Breast epithelium (tissue), 4 donors: ENCODE data around the gene VPS13A. TPM values are rescaled to one million over a fixed set of nuclear protein-coding genes. Genes with fewer than 3 reads are reported as not detected.

Experiments used
- DNase-seq, 2 donors: peaks; one replicate each; pipeline ENCODE4 v3.0.0-alpha.2; 2019; ENCODE audit warnings: low spot score in 2 of 2
- H3K27ac ChIP-seq, 2 donors: fragments of 200-600 bp; sonication (generic) in 1 of 2; one replicate each; pipeline ENCODE4 v1.5.1; 2016 to 2019; ENCODE audit warnings: mild to moderate bottlenecking in 1 of 2
- H3K27me3 ChIP-seq, 2 donors: fragments of 200-600 bp; sonication (generic) in 1 of 2; one replicate each; pipeline versions ENCODE4 v1.5.1 to v1.6.0; 2017 to 2019; ENCODE audit warnings: control low read depth in 1 of 2, mild to moderate bottlenecking in 1 of 2
- H3K36me3 ChIP-seq: fragments of 200-600 bp; one replicate; pipeline ENCODE4 v1.5.1; 2019
- H3K4me1 ChIP-seq, 2 donors: fragments of 200-600 bp; sonication (generic); one replicate each; pipeline ENCODE4 v1.5.1; 2016 to 2019; ENCODE audit warnings: control low read depth in 1 of 2
- H3K4me3 ChIP-seq, 3 donors: fragments of 200-600 bp; sonication (generic); 1 replicate in 2 of 3; 2 replicates in 1 of 3; pipeline ENCODE4 v1.5.1; 2016 to 2019; ENCODE audit warnings: mild to moderate bottlenecking in 3 of 3, moderate library complexity in 2 of 3
- H3K9me3 ChIP-seq, 2 donors: fragments of 200-600 bp; sonication (generic) in 1 of 2; one replicate each; pipeline ENCODE4 v1.5.1; 2016 to 2019; ENCODE audit warnings: control low read depth in 1 of 2
- POLR2A ChIP-seq: fragments of 450-650 bp; IDR thresholded peaks from one replicate; pipeline ENCODE4 v1.6.1; 2016; ENCODE audit warnings: antibody characterized with exemption, mild to moderate bottlenecking, moderate library complexity
- POLR2AphosphoS5 ChIP-seq, 3 donors: sonication (generic); formaldehyde crosslinking; IDR thresholded peaks; one replicate each; pipeline ENCODE4 v1.6.1; 2017; ENCODE audit warnings: antibody characterized with exemption in 3 of 3
- intact Hi-C: fragments of 100-400 bp; cut with DNase I; formaldehyde crosslinking; loops from one replicate; pipeline ENCODE4 v1.15.1; 2023; ENCODE audit warnings: low total_unique reads
- total RNA-seq, 3 donors: library from RNA; depleted of rRNA; stranded (reverse); fragments of >200 nt; gene quantifications; one replicate each; pipeline ENCODE4 v1.1.0, GENCODE V29; 2016
- TF ChIP-seq, protein P1 (sequence below), 3 donors: fragments of 450-650 bp; IDR thresholded peaks; one replicate each; pipeline ENCODE4 v1.5.1; 2016 to 2017; ENCODE audit warnings: antibody characterized with exemption in 3 of 3, mild to moderate bottlenecking in 3 of 3, moderate library complexity in 3 of 3

The VPS13A gene
- total RNA-seq, 3 donors from 2014 or later: 26.7 to 62.2 (median 50.5) TPM

DNA sequence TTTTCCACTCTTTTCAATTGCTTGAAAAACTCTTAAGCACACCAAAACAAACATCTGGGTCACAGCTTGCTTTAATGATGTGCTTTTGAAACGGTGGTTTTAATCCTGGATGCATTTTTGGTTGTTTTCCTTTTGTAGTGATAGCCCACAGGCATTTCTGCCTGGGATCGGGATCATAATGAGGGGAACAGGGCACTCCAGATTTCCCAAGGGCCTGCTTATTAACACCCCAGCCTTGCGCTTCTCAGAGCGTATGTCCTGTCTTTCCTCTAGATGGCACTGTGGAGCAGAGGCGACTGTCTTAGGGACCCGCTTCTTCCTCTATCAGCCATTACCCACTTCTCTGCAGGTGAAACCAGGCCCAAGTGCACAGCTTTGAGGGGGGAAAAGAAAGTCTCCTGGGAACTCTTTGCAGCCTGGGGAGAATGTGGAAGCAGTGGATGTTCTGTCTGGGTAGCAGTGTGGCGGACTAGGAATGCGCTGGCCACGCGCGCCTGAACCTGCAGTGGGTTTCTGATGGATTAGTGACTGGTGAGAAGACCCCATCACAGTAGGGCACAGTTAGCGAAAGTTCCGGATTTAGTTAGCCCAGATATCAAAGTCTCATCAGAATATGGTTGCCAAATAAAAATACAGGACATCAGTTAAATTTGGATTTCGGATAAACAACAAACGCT is 280.7 kb downstream of the VPS13A start:
- H3K27me3 ChIP-seq: no peaks in the 10 kb centered on the region
- TF ChIP-seq, protein P1, sequence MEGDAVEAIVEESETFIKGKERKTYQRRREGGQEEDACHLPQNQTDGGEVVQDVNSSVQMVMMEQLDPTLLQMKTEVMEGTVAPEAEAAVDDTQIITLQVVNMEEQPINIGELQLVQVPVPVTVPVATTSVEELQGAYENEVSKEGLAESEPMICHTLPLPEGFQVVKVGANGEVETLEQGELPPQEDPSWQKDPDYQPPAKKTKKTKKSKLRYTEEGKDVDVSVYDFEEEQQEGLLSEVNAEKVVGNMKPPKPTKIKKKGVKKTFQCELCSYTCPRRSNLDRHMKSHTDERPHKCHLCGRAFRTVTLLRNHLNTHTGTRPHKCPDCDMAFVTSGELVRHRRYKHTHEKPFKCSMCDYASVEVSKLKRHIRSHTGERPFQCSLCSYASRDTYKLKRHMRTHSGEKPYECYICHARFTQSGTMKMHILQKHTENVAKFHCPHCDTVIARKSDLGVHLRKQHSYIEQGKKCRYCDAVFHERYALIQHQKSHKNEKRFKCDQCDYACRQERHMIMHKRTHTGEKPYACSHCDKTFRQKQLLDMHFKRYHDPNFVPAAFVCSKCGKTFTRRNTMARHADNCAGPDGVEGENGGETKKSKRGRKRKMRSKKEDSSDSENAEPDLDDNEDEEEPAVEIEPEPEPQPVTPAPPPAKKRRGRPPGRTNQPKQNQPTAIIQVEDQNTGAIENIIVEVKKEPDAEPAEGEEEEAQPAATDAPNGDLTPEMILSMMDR (IDR thresholded peaks at IDR 0.05): peak; percentile 36 to 70 (median 50)
- TF ChIP-seq POLR2AphosphoS5 (IDR thresholded peaks at IDR 0.05) (no peak), POLR2A (no peak)
- intact Hi-C loops: no loop called here
- peak overlapping the region in 1 of 2 donors; percentile 3 for H3K27ac ChIP-seq
- H3K9me3 ChIP-seq: no peaks in the 10 kb centered on the region
- no peak overlapping the region for H3K4me3 ChIP-seq
- H3K36me3 ChIP-seq: no peaks in the 10 kb centered on the region
- H3K4me1 ChIP-seq: no peaks in the 10 kb centered on the region
- DNase-seq: peak in 1 of 2 donors; percentile 32

DNA sequence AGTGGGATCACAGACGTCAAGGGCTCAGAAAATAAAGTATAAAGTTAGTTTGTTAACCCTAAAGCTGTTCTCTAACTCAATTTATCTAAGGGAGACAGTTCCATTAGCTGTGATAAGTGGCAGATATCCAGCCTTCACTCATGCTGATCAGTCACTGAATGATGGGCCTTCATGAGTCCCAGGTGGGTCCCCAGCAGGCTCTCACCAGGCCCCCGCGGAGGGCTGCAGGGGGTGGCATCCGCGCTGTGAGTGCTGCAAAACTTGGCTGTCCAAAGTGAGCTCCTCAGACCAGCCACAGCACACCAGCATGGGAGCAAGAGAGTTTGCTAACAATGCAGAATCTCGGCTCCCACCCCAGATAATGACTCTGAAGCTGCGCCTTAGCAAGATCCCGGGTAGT is 283.6 kb downstream of the VPS13A start:
- TF ChIP-seq, protein P1 (IDR thresholded peaks at IDR 0.05): no peak
- no peaks in the 10 kb centered on the region for H3K27me3 ChIP-seq
- no peaks in the 10 kb centered on the region for H3K36me3 ChIP-seq
- no peak overlapping the region for H3K27ac ChIP-seq
- H3K4me3 ChIP-seq: no peak overlapping the region
- intact Hi-C loops: loop anchor here (5.0 kb wide), 1 partner anchor 474 kb away; no protein-coding TSS in a partner anchor
- DNase-seq: no peak
- no peaks in the 10 kb centered on the region for H3K4me1 ChIP-seq
- no peaks in the 10 kb centered on the region for H3K9me3 ChIP-seq

DNA sequence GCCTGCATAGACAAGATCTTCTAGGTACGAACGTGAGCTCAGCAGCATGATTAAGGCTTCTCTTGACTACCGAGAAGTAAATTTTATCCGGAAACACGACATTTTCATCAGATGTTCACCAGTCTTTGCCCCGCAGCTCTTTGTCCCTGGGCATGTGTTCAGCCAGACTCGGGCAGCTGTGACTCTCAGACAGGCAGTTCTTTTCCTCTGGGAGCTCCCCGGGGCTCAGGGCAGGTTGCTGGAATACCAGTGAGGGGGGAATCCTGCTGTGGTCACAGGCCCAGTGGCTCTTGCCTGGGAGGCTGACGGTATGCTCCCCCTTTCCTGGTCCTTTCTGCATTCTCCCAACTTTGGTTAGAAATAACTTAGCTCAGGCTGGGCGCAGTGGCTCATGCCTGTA is 284.7 kb downstream of the VPS13A start:
- Histone ChIP-seq H3K4me3 (no peak overlapping the region), H3K9me3 (no peaks in the 10 kb centered on the region), H3K27me3 (no peaks in the 10 kb centered on the region), H3K36me3 (no peaks in the 10 kb centered on the region), H3K4me1 (no peaks in the 10 kb centered on the region), H3K27ac (no peak overlapping the region)
- TF ChIP-seq POLR2A (no peak), POLR2AphosphoS5 (IDR thresholded peaks at IDR 0.05) (no peak)
- TF ChIP-seq, protein P1 (IDR thresholded peaks at IDR 0.05): no peak
- DNase-seq: no peak
- intact Hi-C loops: loop anchor here (5.0 kb wide), 1 partner anchor 475 kb away; no protein-coding TSS in a partner anchor

DNA sequence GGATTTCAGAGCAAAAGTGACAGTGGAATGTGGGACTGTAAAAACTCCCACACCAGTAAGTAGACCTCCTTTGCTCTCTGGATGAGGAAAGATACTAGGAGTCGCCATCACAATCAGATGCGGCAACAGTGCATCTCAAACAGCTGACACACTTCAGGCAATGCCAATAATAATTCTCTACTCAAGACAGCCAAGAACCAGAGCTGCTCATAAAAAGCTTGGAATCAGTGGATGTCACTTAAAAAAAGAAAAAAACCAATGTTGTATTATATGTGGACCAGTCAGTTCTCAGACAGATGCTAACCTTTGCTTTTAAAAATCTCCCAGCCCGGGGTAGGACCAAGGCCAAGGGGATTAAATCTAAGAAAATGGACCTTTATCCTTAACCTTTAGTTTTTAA is 285.8 kb downstream of the VPS13A start:
- Histone ChIP-seq H3K27me3 (no peaks in the 10 kb centered on the region), H3K4me3 (no peak overlapping the region), H3K27ac (no peak overlapping the region), H3K4me1 (no peaks in the 10 kb centered on the region), H3K9me3 (no peaks in the 10 kb centered on the region), H3K36me3 (no peaks in the 10 kb centered on the region)
- DNase-seq: no peak
- no peak for TF ChIP-seq POLR2AphosphoS5 (IDR thresholded peaks at IDR 0.05)
- TF ChIP-seq, protein P1 (IDR thresholded peaks at IDR 0.05): no peak
- no peak for TF ChIP-seq POLR2A
- intact Hi-C loops: loop anchor here (5.0 kb wide), 1 partner anchor 476 kb away; no protein-coding TSS in a partner anchor

DNA sequence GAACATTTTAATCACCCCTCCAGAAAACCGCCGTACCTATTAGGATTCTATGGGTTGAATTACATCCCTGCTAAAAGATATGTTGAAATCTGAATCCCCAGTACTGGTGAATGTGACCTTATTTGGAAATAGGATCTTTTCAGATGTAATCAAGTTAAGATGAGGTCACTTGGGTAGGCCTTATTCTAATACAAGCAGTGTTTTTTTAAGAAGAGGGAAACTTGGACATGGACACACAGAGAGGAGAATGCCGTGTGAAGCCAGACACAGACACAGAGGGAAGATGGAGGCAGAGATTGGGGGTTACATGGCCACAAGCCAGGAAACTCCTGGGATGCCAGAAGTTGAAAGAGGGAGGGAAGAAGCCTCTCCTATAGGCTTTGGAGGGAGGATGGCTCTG is 287.3 kb downstream of the VPS13A start:
- no peaks in the 10 kb centered on the region for H3K36me3 ChIP-seq
- TF ChIP-seq, protein P1 (IDR thresholded peaks at IDR 0.05): no peak
- TF ChIP-seq POLR2AphosphoS5 (IDR thresholded peaks at IDR 0.05) (no peak), POLR2A (no peak)
- no peaks in the 10 kb centered on the region for H3K27me3 ChIP-seq
- DNase-seq: no peak
- no peaks in the 10 kb centered on the region for H3K9me3 ChIP-seq
- intact Hi-C loops: loop anchor here (5.0 kb wide), 1 partner anchor 477 kb away; no protein-coding TSS in a partner anchor
- no peak overlapping the region for H3K27ac ChIP-seq
- H3K4me3 ChIP-seq: no peak overlapping the region
- H3K4me1 ChIP-seq: no peaks in the 10 kb centered on the region
